Stimulated activated CD4-positive, alpha-beta T cell treated with anti-CD3 and anti-CD28 coated beads, Interleukin-12 subunit alpha, Interleukin-12 subunit beta, amount 100 ng/mL, for 4 hours (primary cell): ENCODE results near the gene PPAN.

Experiments used
- DNase-seq: peaks from one replicate; pipeline ENCODE4 v3.0.0-alpha.2; 2020

Gene PPAN

GRCh38 chr19:10106100-10106936 is at the start of gene PPAN:
Gene PPAN, plus strand, starts transcription at chr19:10106362. Its CDS starts 33 bp downstream, at chr19:10106395.
- DNase-seq = peak; percentile 93

GRCh38 chr19:10061717-10062310 is 44.3 kb upstream of the PPAN start:
- no peak for DNase-seq

GRCh38 chr19:10068205-10068604 is 38.0 kb upstream of the PPAN start:
- no peak for DNase-seq

GRCh38 chr19:10069046-10069445 is 37.1 kb upstream of the PPAN start:
- DNase-seq = no peak

- DNase-seq = no peak
Observed at GRCh38 chr19:10070730-10071446, 35.3 kb upstream of the PPAN start.

- peak; percentile 34 for DNase-seq
Observed at GRCh38 chr19:10074153-10074552, 32.0 kb upstream of the PPAN start.

- DNase-seq = no peak
Observed at GRCh38 chr19:10076535-10076934, 29.6 kb upstream of the PPAN start.

GRCh38 chr19:10078329-10078728 is 27.8 kb upstream of the PPAN start:
- DNase-seq = no peak

- DNase-seq = no peak
Observed at GRCh38 chr19:10079031-10079453, 27.1 kb upstream of the PPAN start.

- DNase-seq = no peak
Observed at GRCh38 chr19:10083911-10084310, 22.3 kb upstream of the PPAN start.

GRCh38 chr19:10084803-10085202 is 21.4 kb upstream of the PPAN start:
- no peak for DNase-seq

- DNase-seq = peak; percentile 79
Observed at GRCh38 chr19:10085641-10086590, 20.2 kb upstream of the PPAN start, which contains the start of gene SHFL. Gene SHFL, plus strand, starts transcription at chr19:10086317. Its CDS starts 111 bp downstream, at chr19:10086428.

GRCh38 chr19:10086591-10087192 is 19.5 kb upstream of the PPAN start:
- DNase-seq = peak; percentile 48

GRCh38 chr19:10087296-10088061 is 18.7 kb upstream of the PPAN start:
- no peak for DNase-seq

- no peak for DNase-seq
Observed at GRCh38 chr19:10088949-10089554, 17.1 kb upstream of the PPAN start.

GRCh38 chr19:10089801-10090375 is 16.3 kb upstream of the PPAN start:
- no peak for DNase-seq

GRCh38 chr19:10091370-10091687 is 14.8 kb upstream of the PPAN start:
- no peak for DNase-seq

- DNase-seq = no peak
Observed at GRCh38 chr19:10091895-10092641, 14.1 kb upstream of the PPAN start.

- no peak for DNase-seq
Observed at GRCh38 chr19:10092648-10093294, 13.4 kb upstream of the PPAN start.
